A549 (cell line): ENCODE results near the gene NAA40.

Experiments
- MYC ChIP-seq: IDR thresholded peaks from 2 replicates; pipeline ENCODE4 v1.6.1; 2012; ENCODE audit warnings: mild to moderate bottlenecking, inconsistent platforms, low read length, improper control_type of control experiment, borderline replicate concordance
- PHF8 ChIP-seq: fragments of 200-600 bp; sonication (generic); IDR thresholded peaks from 2 replicates; pipeline ENCODE4 v1.6.1; 2016; ENCODE audit warnings: low read depth, mild to moderate bottlenecking, antibody characterized with exemption, moderate library complexity, borderline replicate concordance
- RAD21 ChIP-seq, 2 experiments: fragments of >200 bp in 1 of 2; sonication (Bioruptor Twin) in 1 of 2; formaldehyde crosslinking in 1 of 2; IDR thresholded peaks in 1 of 2; conservative IDR thresholded peaks in 1 of 2; 2 replicates in 1 of 2; 3 replicates in 1 of 2; pipeline ENCODE4 v1.6.1; 2012 to 2018; ENCODE audit warnings: inconsistent platforms in 1 of 2
- ZSCAN20 ChIP-seq: fragments of 250-450 bp; sonication (Bioruptor Pico); IDR thresholded peaks from 2 replicates; pipeline ENCODE4 v1.8.0; 2022; ENCODE audit warnings: mild to moderate bottlenecking, moderate library complexity
- TF ChIP-seq, protein P1 (sequence below): fragments of >200 bp; sonication (Bioruptor Twin); formaldehyde crosslinking; IDR thresholded peaks from 3 replicates; pipeline ENCODE4 v1.5.1; 2016
- TF ChIP-seq, protein P2 (sequence below): IDR thresholded peaks from 2 replicates; pipeline ENCODE4 v1.6.1; 2012; ENCODE audit warnings: low read depth, borderline replicate concordance

DNA sequence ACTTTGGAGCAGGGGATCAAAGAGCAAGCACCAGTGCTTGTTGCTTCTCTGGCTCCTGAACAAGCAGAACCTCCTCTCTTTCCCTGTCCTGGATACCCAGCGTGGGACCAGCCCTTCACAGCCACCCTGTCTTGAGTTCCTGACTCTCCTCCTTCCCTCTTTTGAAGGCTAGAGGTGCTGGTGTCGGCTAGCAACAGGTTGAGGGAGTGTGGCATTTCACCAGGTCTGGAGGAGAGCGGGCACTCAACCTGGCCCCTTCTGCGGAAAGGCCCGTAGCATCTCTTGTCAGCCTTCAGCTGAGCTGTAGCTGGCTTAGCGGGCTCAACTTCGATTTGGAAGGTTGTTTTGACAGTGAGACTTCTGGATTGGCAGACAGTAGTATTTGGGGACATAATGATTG lies 48.4 kb upstream of the NAA40 start:
- TF ChIP-seq, protein P1, sequence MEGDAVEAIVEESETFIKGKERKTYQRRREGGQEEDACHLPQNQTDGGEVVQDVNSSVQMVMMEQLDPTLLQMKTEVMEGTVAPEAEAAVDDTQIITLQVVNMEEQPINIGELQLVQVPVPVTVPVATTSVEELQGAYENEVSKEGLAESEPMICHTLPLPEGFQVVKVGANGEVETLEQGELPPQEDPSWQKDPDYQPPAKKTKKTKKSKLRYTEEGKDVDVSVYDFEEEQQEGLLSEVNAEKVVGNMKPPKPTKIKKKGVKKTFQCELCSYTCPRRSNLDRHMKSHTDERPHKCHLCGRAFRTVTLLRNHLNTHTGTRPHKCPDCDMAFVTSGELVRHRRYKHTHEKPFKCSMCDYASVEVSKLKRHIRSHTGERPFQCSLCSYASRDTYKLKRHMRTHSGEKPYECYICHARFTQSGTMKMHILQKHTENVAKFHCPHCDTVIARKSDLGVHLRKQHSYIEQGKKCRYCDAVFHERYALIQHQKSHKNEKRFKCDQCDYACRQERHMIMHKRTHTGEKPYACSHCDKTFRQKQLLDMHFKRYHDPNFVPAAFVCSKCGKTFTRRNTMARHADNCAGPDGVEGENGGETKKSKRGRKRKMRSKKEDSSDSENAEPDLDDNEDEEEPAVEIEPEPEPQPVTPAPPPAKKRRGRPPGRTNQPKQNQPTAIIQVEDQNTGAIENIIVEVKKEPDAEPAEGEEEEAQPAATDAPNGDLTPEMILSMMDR = no peak
- no peak for TF ChIP-seq RAD21 (conservative IDR thresholded peaks at IDR 0.05 in 1 of 2, IDR thresholded peaks at IDR 0.05 in 1 of 2)
- TF ChIP-seq ZSCAN20 = no peak
- TF ChIP-seq MYC = no peak
- TF ChIP-seq, protein P2, sequence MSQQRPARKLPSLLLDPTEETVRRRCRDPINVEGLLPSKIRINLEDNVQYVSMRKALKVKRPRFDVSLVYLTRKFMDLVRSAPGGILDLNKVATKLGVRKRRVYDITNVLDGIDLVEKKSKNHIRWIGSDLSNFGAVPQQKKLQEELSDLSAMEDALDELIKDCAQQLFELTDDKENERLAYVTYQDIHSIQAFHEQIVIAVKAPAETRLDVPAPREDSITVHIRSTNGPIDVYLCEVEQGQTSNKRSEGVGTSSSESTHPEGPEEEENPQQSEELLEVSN = no peak
- no peak for TF ChIP-seq PHF8
